ENCODE measurements around the gene MR1. TPM values are rescaled to one million over a fixed set of nuclear protein-coding genes. Genes with fewer than 3 reads are reported as not detected.

MR1 gene
- total and polyA plus RNA-seq, 8 donors = 1.1 to 11.3 (median 3.2) TPM

DNA sequence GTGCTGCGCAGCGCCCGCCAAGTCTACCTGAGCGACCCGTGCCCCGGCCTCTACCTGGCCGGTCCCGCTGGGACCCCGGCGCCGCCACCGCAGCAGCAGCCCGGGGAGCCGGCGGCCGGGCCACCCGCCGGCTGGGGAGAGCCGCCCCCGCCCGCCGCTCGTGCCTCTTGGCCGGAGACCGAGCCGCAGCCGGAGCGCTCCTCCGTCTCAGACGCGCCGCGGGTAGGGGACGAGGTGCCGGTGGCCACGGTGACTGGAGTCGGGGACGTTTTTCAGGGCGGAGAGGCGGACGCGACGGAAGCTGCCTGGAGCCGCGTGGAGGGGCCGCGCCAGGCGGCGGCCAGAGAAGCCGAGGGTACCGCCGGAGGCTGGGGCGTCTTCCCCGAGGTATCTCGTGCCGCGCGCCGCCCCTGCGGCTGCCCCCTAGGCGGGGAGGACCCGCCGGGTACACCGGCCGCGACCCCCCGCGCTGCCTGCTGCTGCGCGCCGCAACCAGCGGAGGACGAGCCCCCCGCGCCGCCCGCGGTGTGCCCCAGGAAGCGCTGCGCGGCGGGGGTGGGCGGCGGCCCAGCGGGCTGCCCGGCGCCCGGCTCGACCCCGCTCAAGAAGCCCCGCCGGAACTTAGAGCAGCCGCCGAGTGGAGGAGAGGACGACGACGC, 55.4 kb downstream of the MR1 start:
- intact Hi-C loops (cut with DNase I) = loop anchor here in 2 of 3 donors (5.0 to 10.0 kb wide), 2 partner anchors 46 to 53 kb away; no protein-coding TSS in a partner anchor
- Histone ChIP-seq H3K36me3 (no peaks in the 10 kb centered on the region), H3K4me3 (peak overlapping the region; percentile 66 to 94 (median 80)), H3K4me1 (peaks cover 0 to 5% (median 3%) of the 10 kb centered on the region in 3 donors), H3K27ac (peak overlapping the region; percentile 11 to 79 (median 57)), H3K9me3 (no peaks in the 10 kb centered on the region), H3K27me3 (no peaks in the 10 kb centered on the region)
- FAIRE-seq (no peak), DNase-seq (peak in 4 of 6 donors; percentile 35 to 87 (median 66)), ATAC-seq (peak; percentile 14 to 30 (median 16))
- WGBS, 2 donors = 0% methylated on average over 54 to 97 of the region's 97 CpGs
- TF ChIP-seq, protein P1, sequence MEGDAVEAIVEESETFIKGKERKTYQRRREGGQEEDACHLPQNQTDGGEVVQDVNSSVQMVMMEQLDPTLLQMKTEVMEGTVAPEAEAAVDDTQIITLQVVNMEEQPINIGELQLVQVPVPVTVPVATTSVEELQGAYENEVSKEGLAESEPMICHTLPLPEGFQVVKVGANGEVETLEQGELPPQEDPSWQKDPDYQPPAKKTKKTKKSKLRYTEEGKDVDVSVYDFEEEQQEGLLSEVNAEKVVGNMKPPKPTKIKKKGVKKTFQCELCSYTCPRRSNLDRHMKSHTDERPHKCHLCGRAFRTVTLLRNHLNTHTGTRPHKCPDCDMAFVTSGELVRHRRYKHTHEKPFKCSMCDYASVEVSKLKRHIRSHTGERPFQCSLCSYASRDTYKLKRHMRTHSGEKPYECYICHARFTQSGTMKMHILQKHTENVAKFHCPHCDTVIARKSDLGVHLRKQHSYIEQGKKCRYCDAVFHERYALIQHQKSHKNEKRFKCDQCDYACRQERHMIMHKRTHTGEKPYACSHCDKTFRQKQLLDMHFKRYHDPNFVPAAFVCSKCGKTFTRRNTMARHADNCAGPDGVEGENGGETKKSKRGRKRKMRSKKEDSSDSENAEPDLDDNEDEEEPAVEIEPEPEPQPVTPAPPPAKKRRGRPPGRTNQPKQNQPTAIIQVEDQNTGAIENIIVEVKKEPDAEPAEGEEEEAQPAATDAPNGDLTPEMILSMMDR (IDR thresholded peaks at IDR 0.05) = no peak

DNA sequence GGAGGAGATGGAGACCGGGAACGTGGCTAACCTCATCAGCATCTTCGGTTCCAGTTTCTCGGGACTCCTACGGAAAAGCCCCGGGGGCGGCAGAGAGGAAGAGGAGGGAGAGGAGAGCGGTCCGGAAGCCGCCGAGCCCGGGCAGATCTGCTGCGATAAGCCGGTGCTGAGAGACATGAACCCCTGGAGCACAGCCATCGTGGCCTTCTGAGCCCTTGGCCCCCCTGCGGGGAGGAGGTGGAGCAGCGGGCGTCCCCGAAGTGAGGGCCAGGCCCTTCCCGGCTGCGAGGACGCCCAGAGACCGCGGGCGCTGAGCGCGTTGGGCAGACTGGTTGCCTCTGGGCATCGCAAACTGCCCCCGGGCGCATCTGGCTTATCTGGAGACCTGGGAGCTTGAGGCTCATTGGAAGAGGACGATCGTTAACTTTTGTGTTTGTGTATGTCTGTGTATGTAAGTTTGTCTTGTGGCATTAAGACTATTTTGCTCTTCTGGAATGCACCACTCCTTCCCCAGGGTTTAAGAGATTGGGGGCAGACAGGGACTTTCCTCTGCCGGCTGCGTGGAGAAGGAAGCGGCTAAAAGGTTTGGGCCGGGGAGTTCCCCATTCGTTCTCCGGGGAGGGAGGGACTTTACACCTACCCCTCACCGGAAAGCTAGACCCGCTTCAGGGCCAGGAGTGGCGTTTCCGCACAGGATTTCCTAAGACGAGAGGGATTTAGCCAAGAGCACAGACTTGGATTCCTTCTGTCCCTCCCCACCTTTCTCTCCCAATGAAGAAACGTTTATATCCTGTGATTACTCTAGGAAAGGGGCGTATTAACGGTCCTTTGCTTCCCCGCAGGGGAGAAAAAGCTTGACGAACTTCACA, 56.1 kb downstream of the MR1 start:
- peak; percentile 22 to 57 (median 52) for ATAC-seq
- peak overlapping the region; percentile 66 to 94 (median 80) for H3K4me3 ChIP-seq
- peak overlapping the region in 2 of 4 donors; percentile 65 to 79 for H3K27ac ChIP-seq
- TF ChIP-seq, protein P1 (IDR thresholded peaks at IDR 0.05) = no peak
- intact Hi-C loops (cut with DNase I) = loop anchor here in 2 of 3 donors (5.0 to 10.0 kb wide), 2 partner anchors 45 to 52 kb away; no protein-coding TSS in a partner anchor
- H3K36me3 ChIP-seq = no peaks in the 10 kb centered on the region
- no peak for FAIRE-seq
- peak; percentile 52 to 88 (median 76) for DNase-seq
- WGBS, 2 donors = 12 to 15% methylated on average over 48 of the region's 48 CpGs
- no peaks in the 10 kb centered on the region for H3K27me3 ChIP-seq
- H3K9me3 ChIP-seq = no peaks in the 10 kb centered on the region
- H3K4me1 ChIP-seq = peaks cover 0 to 5% (median 3%) of the 10 kb centered on the region in 3 donors

DNA sequence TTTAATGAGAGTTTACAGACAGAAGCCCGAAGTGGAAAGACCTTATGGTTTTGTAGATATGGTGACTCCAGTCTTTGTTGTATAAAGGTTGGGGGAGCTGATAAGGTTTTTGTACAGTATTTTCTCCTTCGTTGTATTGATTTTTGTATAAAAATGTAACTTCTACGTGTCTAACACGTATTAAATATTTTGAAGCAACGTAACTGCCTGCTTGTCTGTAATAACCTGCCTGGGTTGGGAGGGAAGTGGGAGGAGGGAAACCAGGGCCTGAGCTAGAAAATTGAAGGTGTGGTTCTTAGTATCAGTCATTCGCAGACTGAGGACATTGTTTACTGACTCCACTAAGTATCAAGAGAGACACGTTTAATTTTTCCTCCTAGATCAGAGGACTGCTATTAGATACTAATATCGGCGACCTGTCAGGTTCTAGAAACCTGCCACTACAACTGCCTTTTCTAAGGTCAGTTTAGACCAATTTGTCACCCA, 56.9 kb downstream of the MR1 start:
- ATAC-seq (no peak), DNase-seq (no peak), FAIRE-seq (no peak)
- TF ChIP-seq, protein P1 (IDR thresholded peaks at IDR 0.05) = no peak
- intact Hi-C loops (cut with DNase I) = no loop called here
- peak overlapping the region in 2 of 4 donors; percentile 11 to 79 for H3K27ac ChIP-seq
- 36 to 50% methylated on average over 9 of the region's 9 CpGs for WGBS, 2 donors
- H3K36me3 ChIP-seq = no peaks in the 10 kb centered on the region
- peak overlapping the region; percentile 66 to 94 (median 80) for H3K4me3 ChIP-seq
- H3K4me1 ChIP-seq = peaks cover 0 to 5% (median 3%) of the 10 kb centered on the region in 3 donors
- H3K27me3 ChIP-seq = no peaks in the 10 kb centered on the region
- no peaks in the 10 kb centered on the region for H3K9me3 ChIP-seq

DNA sequence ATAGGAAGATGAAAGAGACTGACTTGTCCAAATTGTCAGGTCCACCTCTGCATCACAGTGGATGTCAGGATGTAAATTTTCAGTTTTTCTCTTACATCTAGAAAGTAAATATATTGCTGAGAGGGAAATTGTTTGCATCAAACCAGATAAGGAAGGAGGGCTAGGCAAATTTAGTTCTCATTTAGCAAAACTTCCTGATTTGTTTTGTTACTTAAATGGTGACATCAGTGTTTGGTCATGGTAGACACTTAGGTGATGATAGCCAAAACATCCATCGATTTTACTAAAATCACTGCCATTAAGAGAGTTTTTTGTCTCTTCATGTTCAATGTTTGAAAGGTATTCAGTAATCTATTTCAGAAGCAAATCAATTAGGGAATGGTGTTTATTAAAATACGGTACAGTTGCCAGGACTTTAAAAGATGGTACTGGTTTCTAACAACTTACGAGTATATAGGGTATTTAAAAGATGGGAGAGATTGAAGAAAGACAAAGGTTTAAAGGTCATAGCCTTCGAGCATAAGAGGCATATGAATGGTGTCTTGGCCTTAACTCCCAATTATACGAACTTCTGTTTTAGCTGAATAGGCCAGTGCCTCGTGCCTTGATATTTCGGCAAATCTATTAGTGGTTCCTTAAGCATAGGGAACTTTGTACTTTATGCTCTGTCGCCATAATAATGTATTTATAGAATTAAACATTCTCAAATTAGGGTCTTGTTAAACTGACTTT, 57.7 kb downstream of the MR1 start:
- DNase-seq = no peak
- TF ChIP-seq, protein P1 (IDR thresholded peaks at IDR 0.05) = no peak
- WGBS, 2 donors = 90 to 91% methylated on average over 8 of the region's 8 CpGs
- Histone ChIP-seq H3K4me3 (peak overlapping the region in 1 of 4 donors; percentile 66), H3K27ac (no peak overlapping the region), H3K36me3 (no peaks in the 10 kb centered on the region), H3K4me1 (peaks cover 0 to 5% (median 3%) of the 10 kb centered on the region in 3 donors), H3K9me3 (no peaks in the 10 kb centered on the region), H3K27me3 (no peaks in the 10 kb centered on the region)
- no peak for FAIRE-seq
- no peak for ATAC-seq
- intact Hi-C loops (cut with DNase I) = no loop called here
